H9 (cell line): Measurements from ENCODE around the gene ABCA13. TPM values are rescaled to one million over a fixed set of nuclear protein-coding genes. Genes with fewer than 3 reads are reported as not detected.

Source experiments
- DNase-seq: peaks from one replicate; pipeline ENCODE4 v3.0.0-alpha.2; 2017
- H2AFZ ChIP-seq: one replicate; pipeline ENCODE4 v1.6.1; 2013; ENCODE audit warnings: mild to moderate bottlenecking, low read length, control low read depth, moderate library complexity
- H2AK5ac ChIP-seq: 2 replicates; pipeline ENCODE4 v1.6.1; 2013; ENCODE audit warnings: low read length, control low read depth, mixed read lengths; ENCODE audit not compliant: insufficient read length
- H2BK120ac ChIP-seq: one replicate; pipeline ENCODE4 v1.6.1; 2013; ENCODE audit warnings: low read depth, mild to moderate bottlenecking, low read length, control low read depth, inconsistent platforms; ENCODE audit not compliant: poor library complexity, severe bottlenecking
- H2BK12ac ChIP-seq: 2 replicates; pipeline ENCODE4 v1.6.1; 2013; ENCODE audit warnings: low read length, control low read depth, mixed read lengths, low read depth; ENCODE audit not compliant: insufficient read length
- H2BK15ac ChIP-seq: 2 replicates; pipeline ENCODE4 v1.6.1; 2013; ENCODE audit warnings: low read depth, low read length, control low read depth
- H2BK20ac ChIP-seq: one replicate; pipeline ENCODE4 v1.6.1; 2013; ENCODE audit warnings: low read depth, mild to moderate bottlenecking, low read length, control low read depth, inconsistent platforms; ENCODE audit not compliant: poor library complexity, severe bottlenecking
- H2BK5ac ChIP-seq: 2 replicates; pipeline ENCODE4 v1.6.1; 2013; ENCODE audit warnings: low read length, control low read depth, mixed read lengths; ENCODE audit not compliant: insufficient read length
- H3K14ac ChIP-seq: 2 replicates; pipeline ENCODE4 v1.6.1; 2013; ENCODE audit warnings: low read length, control low read depth; ENCODE audit not compliant: insufficient read depth
- H3K18ac ChIP-seq: 2 replicates; pipeline ENCODE4 v1.6.1; 2013; ENCODE audit warnings: low read depth, mild to moderate bottlenecking, mixed read lengths, low read length, control low read depth; ENCODE audit not compliant: insufficient read length
- H3K23ac ChIP-seq: 2 replicates; pipeline ENCODE4 v1.6.1; 2013; ENCODE audit warnings: low read length, control low read depth, mixed read lengths, low read depth; ENCODE audit not compliant: insufficient read length
- H3K23me2 ChIP-seq: 2 replicates; pipeline ENCODE4 v1.6.1; 2013; ENCODE audit warnings: low read depth, mild to moderate bottlenecking, mixed read lengths, low read length, control low read depth; ENCODE audit not compliant: insufficient read length, poor library complexity, severe bottlenecking
- H3K27ac ChIP-seq: 2 replicates; pipeline ENCODE4 v1.5.1; 2013; ENCODE audit warnings: low read length, control low read depth, mixed read lengths, low read depth; ENCODE audit not compliant: insufficient read length
- H3K27me3 ChIP-seq: 2 replicates; pipeline ENCODE4 v1.6.1; 2013; ENCODE audit warnings: low read length, control low read depth, inconsistent platforms; ENCODE audit not compliant: insufficient read depth
- H3K4ac ChIP-seq: 2 replicates; pipeline ENCODE4 v1.6.1; 2013; ENCODE audit warnings: low read depth, mild to moderate bottlenecking, control low read depth, inconsistent platforms, low read length, moderate library complexity
- H3K4me1 ChIP-seq: 2 replicates; pipeline ENCODE4 v1.6.1; 2013; ENCODE audit warnings: low read length, control low read depth, inconsistent platforms; ENCODE audit not compliant: insufficient read depth
- H3K4me2 ChIP-seq: 2 replicates; pipeline ENCODE4 v1.6.1; 2013; ENCODE audit warnings: low read length, control low read depth, mixed read lengths; ENCODE audit not compliant: insufficient read length, insufficient read depth
- H3K56ac ChIP-seq: 2 replicates; pipeline ENCODE4 v1.6.1; 2013; ENCODE audit warnings: low read depth, mild to moderate bottlenecking, mixed read lengths, low read length, control low read depth; ENCODE audit not compliant: insufficient read length
- H3K79me1 ChIP-seq: 2 replicates; pipeline ENCODE4 v1.6.1; 2013; ENCODE audit warnings: low read depth, mild to moderate bottlenecking, moderate library complexity, low read length, control low read depth, inconsistent platforms; ENCODE audit not compliant: insufficient read depth, poor library complexity, severe bottlenecking
- H3K79me2 ChIP-seq: 2 replicates; pipeline ENCODE4 v1.6.1; 2013; ENCODE audit warnings: low read length, control low read depth, inconsistent platforms; ENCODE audit not compliant: insufficient read depth
- H3K9ac ChIP-seq: 2 replicates; pipeline ENCODE4 v1.6.1; 2013; ENCODE audit warnings: low read length, control low read depth, mixed read lengths; ENCODE audit not compliant: insufficient read length; ENCODE audit errors: extremely low read depth
- H3K9me3 ChIP-seq: one replicate; pipeline ENCODE4 v1.6.1; 2013; ENCODE audit warnings: low read depth, low read length, inconsistent platforms; ENCODE audit not compliant: control insufficient read depth
- H3T11ph ChIP-seq: one replicate; pipeline ENCODE4 v1.6.1; 2013; ENCODE audit warnings: mild to moderate bottlenecking, low read length, control low read depth, inconsistent platforms
- H4K20me1 ChIP-seq: one replicate; pipeline ENCODE4 v1.6.1; 2013; ENCODE audit not compliant: control insufficient read depth, insufficient read length, insufficient read depth
- H4K5ac ChIP-seq: 2 replicates; pipeline ENCODE4 v1.6.1; 2013; ENCODE audit warnings: low read depth, mild to moderate bottlenecking, mixed read lengths, low read length, control low read depth; ENCODE audit not compliant: insufficient read length
- H4K8ac ChIP-seq: replicated peaks from 2 replicates; pipeline ENCODE4 v1.6.1; 2013; ENCODE audit warnings: low read length, control low read depth, mixed read lengths, low read depth; ENCODE audit not compliant: insufficient read length
- H4K91ac ChIP-seq: 2 replicates; pipeline ENCODE4 v1.6.1; 2013; ENCODE audit warnings: low read depth, mild to moderate bottlenecking, moderate library complexity, mixed read lengths, low read length, control low read depth; ENCODE audit not compliant: insufficient read length
- H3K27ac Mint-ChIP-seq, 3 experiments: 2 replicates in 2 of 3; 3 replicates in 1 of 3; pipeline ENCODE4 v1.8.0; 2020 to 2021; ENCODE audit warnings: mixed read lengths in 3 of 3, mild to moderate bottlenecking in 1 of 3, moderate library complexity in 1 of 3
- H3K27me3 Mint-ChIP-seq: 2 replicates; pipeline ENCODE4 v1.8.0; 2021; ENCODE audit warnings: low read depth, mild to moderate bottlenecking, moderate library complexity, mixed read lengths
- H3K36me3 Mint-ChIP-seq, 3 experiments: 2 replicates in 2 of 3; 3 replicates in 1 of 3; pipeline ENCODE4 v1.8.0; 2020 to 2021; ENCODE audit warnings: low read depth in 3 of 3, mixed read lengths in 3 of 3; ENCODE audit not compliant: insufficient read depth in 1 of 3
- H3K4me1 Mint-ChIP-seq, 2 experiments: 2 replicates each; pipeline ENCODE4 v1.8.0; 2020; ENCODE audit warnings: mixed read lengths in 2 of 2
- H3K4me3 Mint-ChIP-seq, 2 experiments: 2 replicates in 1 of 2; 3 replicates in 1 of 2; pipeline ENCODE4 v1.8.0; 2020 to 2021; ENCODE audit warnings: mild to moderate bottlenecking in 2 of 2, mixed read lengths in 2 of 2, moderate library complexity in 1 of 2
- H3K9me3 Mint-ChIP-seq, 2 experiments: 2 replicates in 1 of 2; 3 replicates in 1 of 2; pipeline ENCODE4 v1.8.0; 2020; ENCODE audit warnings: mild to moderate bottlenecking in 2 of 2, mixed read lengths in 2 of 2, moderate library complexity in 1 of 2
- WGBS: extraction: QIAGEN DNeasy Blood & Tissue Kit; methylation state at CpG from one replicate; pipeline ENCODE4 v1.1.7; 2013; ENCODE audit warnings: missing lambda C conversion rate, low lambda C conversion rate, mixed read lengths; ENCODE audit not compliant: insufficient read length; ENCODE audit errors: extremely low coverage; 5-methylcytosine and 5-hydroxymethylcytosine counted together
- total RNA-seq: library from RNA; stranded (reverse); gene quantifications from 2 replicates; pipeline ENCODE4 v1.2.1, GENCODE V29; 2021
- TF ChIP-seq, protein P1 (sequence below): fragments of 200-600 bp; sonication (generic); conservative IDR thresholded peaks from 3 replicates; pipeline ENCODE4 v1.8.0; 2021; ENCODE audit warnings: antibody characterized with exemption, mild to moderate bottlenecking

ABCA13 gene
- total RNA-seq, 1 experiment from 2014 or later = 0.11 TPM

DNA sequence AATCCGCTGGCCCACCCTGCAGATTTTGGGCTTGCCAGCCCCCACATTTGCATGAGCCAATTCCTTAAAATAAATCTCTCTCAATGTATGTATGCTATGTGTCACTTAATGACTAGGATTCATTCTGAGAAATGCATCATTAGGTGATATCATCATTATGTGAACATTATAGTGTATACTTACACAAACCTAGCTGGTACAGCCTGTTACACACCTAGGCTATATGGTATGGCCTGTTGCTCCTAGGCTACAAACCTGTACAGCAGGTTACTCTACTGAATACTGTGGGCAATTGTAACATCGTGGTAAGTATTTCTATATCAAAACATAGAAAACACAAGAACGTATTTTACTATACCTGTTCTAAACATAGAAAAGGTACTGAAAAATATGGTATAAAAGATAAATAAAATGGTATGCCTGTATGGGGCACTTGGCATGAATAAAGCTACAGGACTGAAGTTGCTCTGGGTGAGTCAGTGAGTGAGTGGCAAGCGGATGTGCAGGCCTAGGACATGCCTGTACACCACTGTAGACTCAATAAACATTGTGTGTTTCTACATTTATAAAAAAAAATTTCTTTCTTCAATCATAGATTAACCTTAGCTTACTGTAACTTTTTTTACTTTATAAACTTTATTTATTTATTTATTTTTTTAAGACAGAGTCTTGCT lies 135.9 kb downstream of the ABCA13 start:
- no peak overlapping the region for H3K56ac ChIP-seq
- DNase-seq = no peak
- no peak overlapping the region for H4K8ac ChIP-seq
- H2BK12ac ChIP-seq = no peak overlapping the region
- no peaks in the 10 kb centered on the region for H3K23me2 ChIP-seq
- no peak overlapping the region for H2BK5ac ChIP-seq
- H3K23ac ChIP-seq = no peak overlapping the region
- H3K9ac ChIP-seq = no peak overlapping the region
- H3K9me3 Mint-ChIP-seq = peaks cover 11% of the 10 kb centered on the region in 2 experiments
- peaks cover 0 to 12% (median 4%) of the 10 kb centered on the region in 3 experiments; a peak in 3 of 7 replicates for H3K36me3 Mint-ChIP-seq
- H3K27ac Mint-ChIP-seq = no peak overlapping the region
- TF ChIP-seq, protein P1, sequence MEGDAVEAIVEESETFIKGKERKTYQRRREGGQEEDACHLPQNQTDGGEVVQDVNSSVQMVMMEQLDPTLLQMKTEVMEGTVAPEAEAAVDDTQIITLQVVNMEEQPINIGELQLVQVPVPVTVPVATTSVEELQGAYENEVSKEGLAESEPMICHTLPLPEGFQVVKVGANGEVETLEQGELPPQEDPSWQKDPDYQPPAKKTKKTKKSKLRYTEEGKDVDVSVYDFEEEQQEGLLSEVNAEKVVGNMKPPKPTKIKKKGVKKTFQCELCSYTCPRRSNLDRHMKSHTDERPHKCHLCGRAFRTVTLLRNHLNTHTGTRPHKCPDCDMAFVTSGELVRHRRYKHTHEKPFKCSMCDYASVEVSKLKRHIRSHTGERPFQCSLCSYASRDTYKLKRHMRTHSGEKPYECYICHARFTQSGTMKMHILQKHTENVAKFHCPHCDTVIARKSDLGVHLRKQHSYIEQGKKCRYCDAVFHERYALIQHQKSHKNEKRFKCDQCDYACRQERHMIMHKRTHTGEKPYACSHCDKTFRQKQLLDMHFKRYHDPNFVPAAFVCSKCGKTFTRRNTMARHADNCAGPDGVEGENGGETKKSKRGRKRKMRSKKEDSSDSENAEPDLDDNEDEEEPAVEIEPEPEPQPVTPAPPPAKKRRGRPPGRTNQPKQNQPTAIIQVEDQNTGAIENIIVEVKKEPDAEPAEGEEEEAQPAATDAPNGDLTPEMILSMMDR = no peak
- H3K4me1 ChIP-seq = no peaks in the 10 kb centered on the region
- peaks cover 10 to 15% of the 10 kb centered on the region in 2 experiments for H3K4me1 Mint-ChIP-seq
- H3K4ac ChIP-seq = no peak overlapping the region
- no peak overlapping the region for H3K18ac ChIP-seq
- no peaks in the 10 kb centered on the region for H3K79me2 ChIP-seq
- H2BK120ac ChIP-seq = no peak overlapping the region
- H3K27me3 ChIP-seq = no peaks in the 10 kb centered on the region
- H4K5ac ChIP-seq = no peak overlapping the region
- H2AK5ac ChIP-seq = no peak overlapping the region
- no peak overlapping the region for H2BK15ac ChIP-seq
- no peaks in the 10 kb centered on the region for H3K27me3 Mint-ChIP-seq
- WGBS = no CpG with 5 or more reads among the region's 4 CpGs
- H2AFZ ChIP-seq = no peak overlapping the region
- no peak overlapping the region for H4K91ac ChIP-seq
- H3K27ac ChIP-seq = no peak overlapping the region
- no peak overlapping the region for H3K4me2 ChIP-seq
- H3K4me3 Mint-ChIP-seq = no peak overlapping the region
- H3T11ph ChIP-seq = no peak overlapping the region
- no peak overlapping the region for H2BK20ac ChIP-seq
- no peaks in the 10 kb centered on the region for H3K79me1 ChIP-seq
- H3K14ac ChIP-seq = no peak overlapping the region
- no peaks in the 10 kb centered on the region for H3K9me3 ChIP-seq
- H4K20me1 ChIP-seq = no peaks in the 10 kb centered on the region
